DMS114 treated with DMSO at 0.1 percent for 48 hours (cell line): ENCODE data around the gene DARS2.

ENCODE experiments used
- DNase-seq: peaks from one replicate; lab custom pipeline; 2025; ENCODE audit not compliant: unreplicated experiment; lab: John Stamatoyannopoulos, UW

Gene DARS2

GRCh38 chr1:173886746-173887611 is 62.5 kb downstream of the DARS2 start:
- DNase-seq = no peak

GRCh38 chr1:173887627-173888026 is 63.2 kb downstream of the DARS2 start:
- no peak for DNase-seq

- DNase-seq = no peak
Observed at GRCh38 chr1:173888749-173889148, 64.3 kb downstream of the DARS2 start.

GRCh38 chr1:173889885-173890284 is 65.4 kb downstream of the DARS2 start:
- DNase-seq = no peak

GRCh38 chr1:173893611-173894010 is 69.1 kb downstream of the DARS2 start:
- no peak for DNase-seq

GRCh38 chr1:173894189-173894588 is 69.7 kb downstream of the DARS2 start:
- no peak for DNase-seq

- DNase-seq = no peak
Observed at GRCh38 chr1:173900427-173900826, 76.0 kb downstream of the DARS2 start.

- no peak for DNase-seq
Observed at GRCh38 chr1:173900992-173901391, 76.5 kb downstream of the DARS2 start.

GRCh38 chr1:173903827-173904531 is 79.5 kb downstream of the DARS2 start:
- no peak for DNase-seq
